CD4-positive, alpha-beta T cell treated with Interleukin-17A for 1 hour (primary cell): ENCODE results near the gene LY6G6C.

Source experiments
- DNase-seq: peaks from one replicate; pipeline ENCODE4 v3.0.0-alpha.2; 2020

LY6G6C gene

DNA sequence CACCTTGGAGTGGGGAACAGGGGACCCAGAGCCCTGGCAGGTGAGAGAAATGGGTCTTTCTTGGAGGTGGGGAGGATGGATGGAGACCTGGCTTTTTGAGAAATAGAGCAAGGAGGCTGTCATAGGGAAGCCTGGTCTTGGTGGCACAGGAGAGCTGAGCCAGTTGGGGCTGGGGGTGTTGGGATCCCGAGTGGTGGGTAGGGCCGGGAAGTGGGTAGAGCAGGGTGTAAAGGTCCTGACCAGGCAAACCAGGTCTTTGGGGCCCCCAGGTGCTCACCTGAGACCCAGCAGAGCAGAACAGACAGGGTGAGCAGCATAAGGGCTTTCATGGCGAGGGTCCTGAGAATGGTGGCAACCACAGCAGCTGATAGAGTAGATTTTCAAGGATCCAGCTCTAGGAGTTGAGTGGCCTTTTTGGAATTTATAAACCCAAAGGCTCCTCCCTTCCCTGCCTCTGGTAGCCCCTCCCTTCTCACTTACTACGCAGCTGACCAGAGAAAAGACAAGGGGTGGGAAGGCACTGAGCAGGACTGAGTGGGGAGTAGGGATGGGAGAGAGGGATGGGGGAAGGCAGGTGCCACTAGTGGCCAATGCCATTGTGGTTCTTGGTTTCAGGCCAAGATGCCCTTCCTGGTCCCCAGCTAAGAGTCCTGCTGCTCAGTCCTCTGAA, at the start of gene LY6G6C:
Gene LY6G6C (minus strand): TSS at position 396 of the 670 bp plus-strand sequence. CDS start 67 bp downstream, at position 329.
- no peak for DNase-seq

DNA sequence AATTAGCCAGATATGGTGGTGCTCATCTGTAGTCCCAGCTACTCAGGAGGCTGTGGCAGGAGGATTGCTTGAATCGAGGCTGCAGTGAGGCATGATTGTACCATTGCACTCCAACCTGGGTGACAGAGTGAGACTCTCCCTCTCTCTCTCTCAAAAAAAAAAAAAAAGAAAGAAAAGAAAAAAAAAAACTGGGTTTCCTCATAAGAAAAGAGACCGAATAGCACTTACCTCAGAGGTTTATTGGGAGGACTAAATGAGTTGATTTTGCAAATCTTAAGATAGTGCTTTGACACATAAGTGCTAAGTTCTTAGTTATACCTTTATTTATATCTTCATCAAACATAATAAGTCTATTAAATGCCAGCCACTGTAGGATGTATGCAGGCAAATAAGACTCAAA, 49.3 kb upstream of the LY6G6C start:
- DNase-seq: no peak

GRCh38 chr6:31769684-31770371, 48.3 kb upstream of the LY6G6C start:
- DNase-seq: peak; percentile 88

DNA sequence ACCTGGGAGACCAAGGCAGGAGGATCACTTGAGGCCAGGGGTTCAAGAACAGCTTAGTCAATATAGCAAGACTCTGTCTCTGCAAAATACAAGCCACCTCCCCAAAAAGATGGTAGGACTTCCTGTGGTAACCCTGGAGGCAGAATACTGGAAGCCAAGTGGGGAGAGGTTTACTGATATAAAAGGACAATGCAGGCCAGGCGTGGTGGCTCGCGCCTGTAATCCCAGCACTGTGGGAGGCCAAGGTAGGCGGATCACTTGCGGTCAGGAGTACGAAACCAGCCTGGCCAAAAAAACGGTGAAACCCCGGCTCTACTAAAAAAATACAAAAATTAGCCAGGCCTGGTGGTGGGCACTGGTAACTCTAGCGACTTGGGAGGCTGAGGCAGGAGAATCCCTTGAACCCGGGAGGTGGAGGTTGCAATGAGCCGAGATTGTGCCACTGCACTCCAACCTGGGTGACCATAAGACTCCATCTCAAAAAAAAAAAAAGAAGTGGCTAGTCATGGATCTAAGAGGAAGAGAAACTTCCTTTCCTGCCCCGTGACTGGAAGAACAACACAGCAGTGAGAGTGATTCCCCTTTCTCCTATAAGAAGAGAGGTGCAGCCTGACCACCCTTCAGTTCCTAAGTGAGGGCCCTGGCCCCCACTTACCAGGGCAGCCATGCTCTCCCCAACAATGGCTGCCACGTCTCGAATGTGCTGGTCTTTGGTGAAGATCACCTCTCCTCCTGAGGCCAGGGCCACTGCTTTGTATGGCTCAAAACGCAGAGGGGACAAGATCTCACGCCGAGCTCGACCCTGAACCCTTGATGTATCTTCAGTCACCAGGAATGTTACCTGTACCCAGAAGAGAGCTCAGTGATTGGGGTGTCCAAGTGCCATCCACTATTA, 47.1 kb upstream of the LY6G6C start:
- no peak for DNase-seq

- DNase-seq: no peak
These were observed 45.6 kb upstream of the LY6G6C start for GRCh38 chr6:31767096-31767645.

GRCh38 chr6:31765910-31766794, 44.6 kb upstream of the LY6G6C start:
- DNase-seq: no peak

- DNase-seq: no peak
These were observed 44.0 kb upstream of the LY6G6C start for GRCh38 chr6:31765559-31765909.

GRCh38 chr6:31764198-31764597, 42.7 kb upstream of the LY6G6C start:
- DNase-seq: no peak

DNA sequence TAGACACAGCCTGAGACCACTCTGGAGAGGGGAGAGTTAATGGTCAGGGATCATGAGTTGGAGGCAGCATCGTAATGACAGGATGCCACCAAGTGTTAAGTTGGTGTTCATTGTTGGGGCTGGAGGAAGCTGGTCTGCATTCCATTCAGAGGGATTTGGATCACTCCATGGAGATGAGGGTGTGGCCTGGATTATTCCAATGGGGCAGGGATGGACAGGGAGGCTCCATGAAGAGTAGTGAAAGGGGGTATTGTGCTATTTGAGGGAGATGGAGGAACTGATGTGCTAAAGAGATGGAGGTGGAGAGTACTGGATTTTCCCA, 42.0 kb upstream of the LY6G6C start:
- no peak for DNase-seq

GRCh38 chr6:31762878-31763618, 41.5 kb upstream of the LY6G6C start:
- DNase-seq: no peak

DNA sequence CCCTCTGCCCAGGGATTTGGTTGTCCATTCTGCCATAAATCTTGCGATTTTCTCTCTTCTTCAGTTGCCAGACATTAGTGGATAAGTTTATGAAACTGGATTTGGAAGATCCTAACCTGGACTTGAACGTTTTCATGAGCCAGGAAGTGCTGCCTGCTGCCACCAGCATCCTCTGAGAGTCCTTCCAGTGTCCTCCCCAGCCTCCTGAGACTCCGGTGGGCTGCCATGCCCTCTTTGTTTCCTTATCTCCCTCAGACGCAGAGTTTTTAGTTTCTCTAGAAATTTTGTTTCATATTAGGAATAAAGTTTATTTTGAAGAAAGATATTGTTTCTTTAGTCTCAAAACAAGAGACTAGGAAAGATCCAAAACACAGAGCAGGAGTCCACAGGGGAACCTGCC, 40.8 kb upstream of the LY6G6C start, which contains the start of gene SAPCD1:
Gene SAPCD1 (plus strand): TSS at position 301 of the 400 bp plus-strand sequence. CDS start 399 bp downstream, outside the sequence.
- no peak for DNase-seq

DNA sequence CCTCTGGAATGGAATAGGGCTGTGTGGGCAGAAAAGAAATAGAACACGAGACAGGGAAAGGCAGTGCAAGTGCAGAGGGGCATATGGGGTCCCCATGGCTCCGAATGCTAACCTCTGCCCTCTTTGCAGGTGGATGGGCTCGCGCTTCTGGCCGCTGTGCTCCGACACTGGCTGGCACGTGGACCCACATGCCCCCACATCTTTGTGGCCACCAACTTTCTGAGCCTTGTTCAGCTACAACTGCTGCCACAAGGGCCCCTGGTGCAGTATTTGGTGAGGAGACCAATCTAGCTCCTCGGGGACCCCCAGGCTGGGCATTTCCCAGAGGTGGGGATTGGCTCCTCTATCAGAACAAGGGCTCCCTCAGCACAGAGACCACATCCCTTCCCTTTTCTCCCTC, 39.8 kb upstream of the LY6G6C start:
- DNase-seq: no peak

DNA sequence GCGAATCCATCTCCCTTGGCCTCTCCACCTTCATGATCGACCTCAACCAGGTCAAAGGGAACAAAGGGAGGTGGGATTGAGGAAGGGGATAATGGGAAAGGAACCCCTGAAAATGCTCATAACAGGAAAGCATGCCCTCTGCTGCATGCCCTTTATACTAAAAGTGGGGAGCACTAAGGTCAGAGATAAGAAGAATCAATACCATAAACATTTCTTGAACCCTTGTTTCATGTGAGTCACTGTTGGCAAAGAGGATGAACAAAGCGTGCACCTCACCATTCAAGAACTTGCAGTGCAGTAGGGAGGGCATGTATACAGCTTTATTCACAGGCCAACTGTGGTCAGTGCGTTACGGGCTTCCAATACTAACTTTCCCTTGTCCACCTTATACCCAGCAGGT, 39.2 kb upstream of the LY6G6C start:
- no peak for DNase-seq

DNA sequence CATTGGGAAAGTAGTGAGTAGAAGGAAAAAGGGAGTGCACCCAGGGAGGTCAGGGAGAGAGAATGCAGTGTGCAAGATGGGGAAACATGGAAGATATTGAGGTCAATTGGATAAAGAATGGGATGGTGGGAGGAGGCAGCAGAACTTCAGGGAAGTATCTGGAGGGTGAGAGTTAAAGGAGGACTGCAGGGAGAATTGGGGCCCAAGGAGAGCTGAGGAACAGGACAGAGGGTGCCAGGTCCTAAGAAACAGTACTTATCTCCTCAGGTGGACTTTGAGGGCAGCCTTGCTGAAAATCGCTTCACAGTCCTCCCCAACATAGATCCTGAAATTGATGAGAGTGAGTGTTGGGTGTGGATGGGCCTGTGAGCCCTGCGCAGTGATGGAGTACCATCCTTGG, 36.7 kb upstream of the LY6G6C start:
- DNase-seq: no peak

DNA sequence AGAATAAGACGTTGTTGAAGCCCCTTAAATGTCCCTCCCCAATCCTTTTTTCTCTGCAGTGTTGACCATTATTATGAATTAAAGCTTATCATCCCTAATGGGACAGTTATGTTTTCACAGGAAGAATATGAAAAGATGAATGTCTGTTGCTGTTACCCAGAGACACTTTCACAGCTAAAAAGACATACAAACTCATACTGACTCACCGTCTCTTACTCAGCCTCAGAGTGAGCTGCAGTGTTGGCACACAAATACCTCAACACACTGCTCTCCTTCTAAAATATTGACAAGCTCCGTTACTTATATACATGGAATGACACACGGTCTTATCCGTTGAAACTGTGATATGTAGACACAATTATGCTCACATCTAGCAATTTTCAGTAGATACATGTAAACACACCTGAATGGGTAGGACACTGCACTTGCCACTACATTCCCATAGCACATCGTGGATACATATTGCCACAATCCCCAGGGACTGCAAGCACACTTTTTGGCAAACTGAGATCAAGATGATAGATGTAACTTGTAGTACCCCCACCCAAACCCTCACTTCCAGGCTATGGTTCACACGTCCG, 31.3 kb upstream of the LY6G6C start:
- DNase-seq: no peak

GRCh38 chr6:31750411-31751022, 29.0 kb upstream of the LY6G6C start:
- no peak for DNase-seq

- no peak for DNase-seq
These were observed 27.9 kb upstream of the LY6G6C start for GRCh38 chr6:31749301-31750036.

DNA sequence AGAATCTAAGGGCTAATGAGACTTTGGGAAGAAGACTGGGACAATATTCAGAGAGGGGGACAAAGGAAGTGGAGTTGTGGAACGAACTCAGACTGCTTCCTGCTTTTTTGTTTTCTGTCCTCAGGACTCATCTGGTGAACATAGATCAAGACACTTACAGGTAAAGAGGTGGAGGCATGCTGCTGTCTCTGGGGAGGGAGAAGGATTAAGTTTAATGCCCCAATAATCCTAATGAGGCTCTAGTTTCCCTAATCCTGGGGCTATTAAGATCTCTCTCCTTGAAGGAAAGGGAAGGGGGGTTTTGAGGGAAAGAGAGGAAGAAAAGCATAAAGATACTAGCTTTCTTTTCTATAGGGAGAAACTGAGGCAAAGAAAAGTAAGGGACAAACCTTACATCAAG, 22.9 kb upstream of the LY6G6C start:
- no peak for DNase-seq

- DNase-seq: no peak
These were observed 21.3 kb upstream of the LY6G6C start for GRCh38 chr6:31742894-31743293.

- no peak for DNase-seq
These were observed 20.3 kb upstream of the LY6G6C start for GRCh38 chr6:31741815-31742214.
